B cell (primary cell): ENCODE measurements around the gene TRMT10B. TPM values are rescaled to one million over a fixed set of nuclear protein-coding genes. Genes with fewer than 3 reads are reported as not detected.

Experiments
- ATAC-seq: fragments of 200-7000 bp; cut with Tn5 transposase; one replicate; pipeline ENCODE4 v1.10.0; 2021; ENCODE audit warnings: low read depth, mild to moderate bottlenecking, moderate number of reproducible peaks, moderate library complexity
- CTCF ChIA-PET: fragments of 350-600 bp; sonication (Branson Sonifier 250); formaldehyde crosslinking; loops from one replicate; lab custom pipeline; 2021; ENCODE audit warnings: antibody characterized with exemption, inconsistent platforms; lab: Charles Lee
- POLR2A ChIA-PET: fragments of 350-600 bp; sonication (Branson Sonifier 250); formaldehyde crosslinking; loops from one replicate; lab custom pipeline; 2021; ENCODE audit warnings: antibody characterized with exemption; lab: Charles Lee
- DNase-seq: peaks from one replicate; pipeline ENCODE4 v3.0.0; 2013
- H2AFZ ChIP-seq: 2 replicates; pipeline ENCODE4 v1.6.1; 2012; ENCODE audit warnings: mild to moderate bottlenecking, low read depth, low read length; ENCODE audit not compliant: insufficient read depth, poor library complexity, severe bottlenecking
- H3K27ac ChIP-seq, 2 donors: 1 replicate in 1 of 2; 2 replicates in 1 of 2; pipeline ENCODE4 v1.5.1; 2012 to 2013; ENCODE audit warnings: low read length in 2 of 2, mild to moderate bottlenecking in 2 of 2, moderate library complexity in 1 of 2
- H3K27me3 ChIP-seq, 4 experiments: fragments of 200-600 bp in 1 of 4; sonication (generic) in 1 of 4; replicated peaks in 1 of 4; 1 replicate in 2 of 4; 2 replicates in 2 of 4; pipeline versions ENCODE4 v1.6.1 to v1.7.0; 2013 to 2016; ENCODE audit warnings: low read length in 3 of 4, mild to moderate bottlenecking in 2 of 4, mixed read lengths in 1 of 4, moderate library complexity in 1 of 4; ENCODE audit not compliant: insufficient read depth in 4 of 4, control insufficient read depth in 3 of 4; ENCODE audit errors: control extremely low read depth in 1 of 4
- H3K36me3 ChIP-seq, 2 experiments: replicated peaks in 1 of 2; 1 replicate in 1 of 2; 2 replicates in 1 of 2; pipeline versions ENCODE4 v1.6.1 to v1.7.1; 2013; ENCODE audit warnings: low read length in 1 of 2; ENCODE audit not compliant: insufficient read depth in 2 of 2, control insufficient read depth in 1 of 2; ENCODE audit errors: control extremely low read depth in 1 of 2, extremely low read depth in 1 of 2
- H3K4me1 ChIP-seq, 2 donors: fragments of 200-600 bp in 1 of 2; sonication (generic) in 1 of 2; 1 replicate in 1 of 2; 2 replicates in 1 of 2; pipeline versions ENCODE4 v1.5.1 to v1.6.1; 2013 to 2017; ENCODE audit warnings: low read length in 2 of 2; ENCODE audit not compliant: control insufficient read depth in 2 of 2, insufficient read depth in 2 of 2
- H3K4me2 ChIP-seq: replicated peaks from 2 replicates; pipeline ENCODE3; 2012; ENCODE audit warnings: mild to moderate bottlenecking, low read depth, low read length; ENCODE audit not compliant: poor library complexity, severe bottlenecking
- H3K4me3 ChIP-seq, 5 experiments: fragments of 200-600 bp in 1 of 5; sonication (generic) in 1 of 5; 1 replicate in 3 of 5; 2 replicates in 2 of 5; pipeline versions ENCODE4 v1.5.1 to v1.7.0; 2011 to 2016; ENCODE audit warnings: low read length in 4 of 5, mild to moderate bottlenecking in 4 of 5, low read depth in 2 of 5, control low read depth in 1 of 5, moderate library complexity in 1 of 5; ENCODE audit not compliant: insufficient read depth in 1 of 5; ENCODE audit errors: control extremely low read depth in 1 of 5, extremely low read depth in 1 of 5
- H3K79me2 ChIP-seq: fragments of 200-600 bp; sonication (generic); one replicate; pipeline ENCODE4 v1.6.0; 2016; ENCODE audit warnings: low read length; ENCODE audit not compliant: control insufficient read depth, insufficient read depth
- H3K9ac ChIP-seq: fragments of 200-600 bp; sonication (generic); 2 replicates; pipeline ENCODE4 v1.6.1; 2017; ENCODE audit warnings: mild to moderate bottlenecking, low read length, moderate library complexity
- H3K9me3 ChIP-seq, 3 donors: one replicate each; pipeline versions ENCODE4 v1.6.1 to v1.7.1; 2013; ENCODE audit warnings: low read length in 2 of 3; ENCODE audit not compliant: control insufficient read depth in 2 of 3, insufficient read depth in 1 of 3; ENCODE audit errors: control extremely low read depth in 1 of 3
- H4K20me1 ChIP-seq: 2 replicates; pipeline ENCODE4 v1.6.0; 2012; ENCODE audit warnings: mild to moderate bottlenecking, low read length; ENCODE audit not compliant: insufficient read depth, control insufficient read depth, poor library complexity, severe bottlenecking
- H3K27ac Mint-ChIP-seq: one replicate; pipeline ENCODE4 v1.8.0; 2021; ENCODE audit warnings: mixed read lengths
- H3K27me3 Mint-ChIP-seq: one replicate; pipeline ENCODE4 v1.8.0; 2021; ENCODE audit warnings: mixed read lengths
- H3K4me1 Mint-ChIP-seq: one replicate; pipeline ENCODE4 v1.8.0; 2021; ENCODE audit warnings: mixed read lengths
- H3K4me3 Mint-ChIP-seq: one replicate; pipeline ENCODE4 v1.8.0; 2021; ENCODE audit warnings: mixed read lengths
- H3K9me3 Mint-ChIP-seq: one replicate; pipeline ENCODE4 v1.8.0; 2022; ENCODE audit warnings: mixed read lengths; ENCODE audit not compliant: insufficient read depth
- EZH2 ChIP-seq: IDR thresholded peaks from 2 replicates; pipeline ENCODE4 v1.6.1; 2012; ENCODE audit warnings: borderline replicate concordance, low read depth, mild to moderate bottlenecking, moderate library complexity, low read length; ENCODE audit not compliant: insufficient read depth, poor library complexity, severe bottlenecking
- WGBS: methylation state at CpG from one replicate; pipeline ENCODE4 v1.1.5; 2013; ENCODE audit warnings: missing lambda C conversion rate; ENCODE audit not compliant: insufficient coverage; 5-methylcytosine and 5-hydroxymethylcytosine counted together
- intact Hi-C: fragments of 100-400 bp; cut with micrococcal nuclease; formaldehyde crosslinking; loops from one replicate; pipeline ENCODE4 v1.10.0; 2022
- polyA plus RNA-seq: library from polyadenylated mRNA; depleted of rRNA; stranded (reverse); fragments of >200 nt; gene quantifications from 2 replicates; pipeline ENCODE4 v1.2.3, GENCODE V29; 2012
- total RNA-seq, 2 donors: library from RNA; stranded (reverse); fragments of 120-200 nt in 1 of 2; gene quantifications; 1 replicate in 1 of 2; 2 replicates in 1 of 2; pipeline versions ENCODE4 v1.2.3 to v1.2.4, GENCODE V29; 2013 to 2022
- TF ChIP-seq, protein P1 (sequence below): fragments of 200-600 bp; IDR thresholded peaks from one replicate; pipeline ENCODE4 v1.8.0; 2022; ENCODE audit warnings: antibody characterized with exemption, mild to moderate bottlenecking

Gene TRMT10B
- total and polyA plus RNA-seq, 2 donors (not counting 1 experiment from before 2014, with no cell fraction given) = 18.1 to 27.8 TPM

DNA sequence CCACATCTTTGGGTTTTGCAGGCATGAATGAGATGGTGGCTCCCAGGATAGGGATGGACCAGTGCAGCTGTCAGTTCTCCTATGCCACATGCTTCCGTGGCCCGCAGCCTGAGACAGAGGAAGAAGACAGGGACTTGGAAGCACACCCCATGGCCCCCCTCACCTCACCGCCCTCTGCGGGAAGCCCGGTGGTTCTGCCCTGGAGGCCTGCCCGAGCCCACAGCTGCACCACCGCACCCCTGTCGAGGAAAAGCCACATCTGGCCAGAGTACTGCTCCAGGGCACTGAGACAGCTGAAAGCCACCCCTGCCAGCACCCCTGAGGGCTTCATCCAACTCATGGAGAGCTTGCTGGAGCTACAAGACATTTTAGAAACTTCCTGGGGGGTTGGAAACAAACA lies 7.6 kb upstream of the TRMT10B start:
- WGBS = 84% methylated on average over 7 of the region's 8 CpGs
- TF ChIP-seq, protein P1, sequence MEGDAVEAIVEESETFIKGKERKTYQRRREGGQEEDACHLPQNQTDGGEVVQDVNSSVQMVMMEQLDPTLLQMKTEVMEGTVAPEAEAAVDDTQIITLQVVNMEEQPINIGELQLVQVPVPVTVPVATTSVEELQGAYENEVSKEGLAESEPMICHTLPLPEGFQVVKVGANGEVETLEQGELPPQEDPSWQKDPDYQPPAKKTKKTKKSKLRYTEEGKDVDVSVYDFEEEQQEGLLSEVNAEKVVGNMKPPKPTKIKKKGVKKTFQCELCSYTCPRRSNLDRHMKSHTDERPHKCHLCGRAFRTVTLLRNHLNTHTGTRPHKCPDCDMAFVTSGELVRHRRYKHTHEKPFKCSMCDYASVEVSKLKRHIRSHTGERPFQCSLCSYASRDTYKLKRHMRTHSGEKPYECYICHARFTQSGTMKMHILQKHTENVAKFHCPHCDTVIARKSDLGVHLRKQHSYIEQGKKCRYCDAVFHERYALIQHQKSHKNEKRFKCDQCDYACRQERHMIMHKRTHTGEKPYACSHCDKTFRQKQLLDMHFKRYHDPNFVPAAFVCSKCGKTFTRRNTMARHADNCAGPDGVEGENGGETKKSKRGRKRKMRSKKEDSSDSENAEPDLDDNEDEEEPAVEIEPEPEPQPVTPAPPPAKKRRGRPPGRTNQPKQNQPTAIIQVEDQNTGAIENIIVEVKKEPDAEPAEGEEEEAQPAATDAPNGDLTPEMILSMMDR = no peak
- TF ChIP-seq EZH2 = no peak
- H3K4me3 ChIP-seq = no peak overlapping the region
- no peaks in the 10 kb centered on the region for H3K9me3 ChIP-seq
- Mint-ChIP-seq H3K4me3 (no peak overlapping the region), H3K9me3 (no peaks in the 10 kb centered on the region), H3K4me1 (no peaks in the 10 kb centered on the region), H3K27me3 (no peaks in the 10 kb centered on the region), H3K27ac (no peak overlapping the region)
- no peaks in the 10 kb centered on the region for H3K79me2 ChIP-seq
- intact Hi-C loops = loop anchor here (2.0 to 10.0 kb wide), 2 partner anchors 91 to 263 kb away; partner anchors contain the start of gene FRMPD1
- no peak overlapping the region for H3K27ac ChIP-seq
- H4K20me1 ChIP-seq = no peaks in the 10 kb centered on the region
- ChIA-PET POLR2A (no interaction called here), CTCF (interaction anchor here (1.0 to 1.8 kb wide), 2 partner anchors 13 to 24 kb away, joined by 3 to 4 read pairs; no protein-coding TSS in a partner anchor)
- DNase-seq (no peak), ATAC-seq (no peak)
- H3K4me2 ChIP-seq = no peak overlapping the region
- no peak overlapping the region for H2AFZ ChIP-seq
- H3K9ac ChIP-seq = no peak overlapping the region
- H3K36me3 ChIP-seq = no peaks in the 10 kb centered on the region
- no peaks in the 10 kb centered on the region for H3K4me1 ChIP-seq
- H3K27me3 ChIP-seq = peaks cover 0 to 5% (median 0%) of the 10 kb centered on the region in 4 experiments

DNA sequence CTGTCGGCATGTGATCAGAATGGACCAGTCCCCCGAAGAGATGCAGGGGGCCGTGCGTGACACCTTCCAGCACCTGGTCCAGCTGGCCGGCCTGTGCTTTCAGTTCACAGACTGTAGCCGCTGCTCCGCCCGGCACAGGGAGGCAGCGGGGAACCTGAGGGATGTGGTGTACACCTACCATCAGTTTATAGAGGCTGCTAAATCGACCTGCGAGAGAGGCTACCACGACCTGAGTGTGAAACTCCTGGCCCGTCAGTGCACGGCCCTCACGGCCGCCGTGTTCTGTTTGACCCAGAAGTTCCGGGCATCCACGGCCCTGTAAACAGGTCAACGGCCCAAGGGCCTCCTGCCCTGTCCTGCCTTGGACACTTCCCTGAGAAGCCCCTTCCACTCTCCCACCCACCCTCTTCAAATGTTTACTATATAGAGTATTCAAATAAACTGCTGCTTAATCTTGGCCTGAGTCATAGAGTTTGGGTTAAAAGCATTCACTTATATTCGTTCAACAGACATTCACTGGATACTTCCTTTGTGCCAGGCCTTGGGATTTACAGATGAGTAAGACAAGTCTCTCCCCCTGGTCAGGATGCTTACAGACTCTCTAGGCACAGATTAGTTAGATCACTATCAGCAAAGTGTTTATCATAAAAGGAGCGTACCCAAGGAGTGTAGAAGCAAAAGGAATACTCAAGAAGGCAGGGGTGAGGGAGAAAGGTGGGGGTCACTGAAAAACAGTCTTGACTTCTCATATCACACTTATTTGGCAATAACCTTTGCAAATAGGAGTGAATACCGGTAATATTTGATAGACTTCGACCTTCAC lies 6.9 kb upstream of the TRMT10B start:
- H3K4me1 Mint-ChIP-seq = no peaks in the 10 kb centered on the region
- Histone ChIP-seq H3K27ac (no peak overlapping the region), H3K4me1 (no peaks in the 10 kb centered on the region), H2AFZ (no peak overlapping the region), H4K20me1 (no peaks in the 10 kb centered on the region), H3K79me2 (no peaks in the 10 kb centered on the region), H3K4me2 (no peak overlapping the region), H3K9ac (no peak overlapping the region), H3K36me3 (no peaks in the 10 kb centered on the region), H3K9me3 (no peaks in the 10 kb centered on the region), H3K27me3 (peaks cover 0 to 5% (median 0%) of the 10 kb centered on the region in 4 experiments), H3K4me3 (no peak overlapping the region)
- H3K4me3 Mint-ChIP-seq = no peak overlapping the region
- DNase-seq (no peak), ATAC-seq (no peak)
- TF ChIP-seq, protein P1 = no peak
- no peak for TF ChIP-seq EZH2
- H3K9me3 Mint-ChIP-seq = no peaks in the 10 kb centered on the region
- H3K27me3 Mint-ChIP-seq = no peaks in the 10 kb centered on the region
- intact Hi-C loops = loop anchor here (1.0 to 10.0 kb wide), 3 partner anchors 92 to 264 kb away; partner anchors contain the start of gene FRMPD1
- ChIA-PET CTCF (interaction anchor here (1.8 kb wide), 1 partner anchor 23 kb away, joined by 4 read pairs; no protein-coding TSS in a partner anchor), POLR2A (no interaction called here)
- WGBS = 85% methylated on average over 21 of the region's 24 CpGs
- H3K27ac Mint-ChIP-seq = no peak overlapping the region
